ENCODE results near the gene PCDH15.

GRCh38 chr10:54722075-54722474, 79.0 kb downstream of the PCDH15 start:
- no peak for TF ChIP-seq CTCF (conservative IDR thresholded peaks at IDR 0.05; ENCODE audit: low read length)
- TF ChIP-seq EZH2phosphoT487 (IDR thresholded peaks at IDR 0.05; ENCODE audit: borderline replicate concordance), result no peak

Data from Loucy (cell line).